ENCODE measurements around the gene LARGE1.

- no peak for TF ChIP-seq EZH2 (IDR thresholded peaks at IDR 0.05; ENCODE audit: insufficient read depth, poor library complexity, severe bottlenecking)
- TF ChIP-seq EZH2phosphoT487 (IDR thresholded peaks at IDR 0.05; ENCODE audit: insufficient read depth, low read depth): no peak
Observed at GRCh38 chr22:33923660-33924246, 3.5 kb upstream of the LARGE1 start.

Data from GM23248 (cell line).